ENCODE results near the gene USP16.
"Not testable (repeated sequence)": the region's sequence is repeated elsewhere in the genome, so short reads cannot be mapped to it uniquely, and the experiment has no call there.

USP16 gene

DNA sequence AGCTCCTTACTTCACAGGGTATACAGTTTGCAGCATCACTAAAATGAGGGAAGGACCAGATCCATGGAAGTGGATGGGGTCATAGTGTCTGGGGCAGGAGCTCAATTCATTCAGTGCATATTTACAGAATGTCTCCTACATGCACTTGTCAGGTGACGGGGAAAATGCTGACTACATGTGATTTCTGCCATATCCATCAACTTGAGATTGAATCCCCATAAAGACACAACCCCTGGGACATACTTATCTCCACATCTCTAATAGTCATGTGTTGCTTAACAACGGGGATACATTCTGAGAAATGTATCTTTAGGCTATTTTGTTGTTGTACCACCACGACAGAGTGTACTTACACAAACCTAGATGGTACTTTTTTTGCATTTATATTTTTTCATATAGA, 17.3 kb upstream of the USP16 start:
- ATAC-seq: no peak
- TF ChIP-seq OSR1 (CRISPR knock-in tag; IDR thresholded peaks at IDR 0.05): no peak
- TF ChIP-seq, protein P1, sequence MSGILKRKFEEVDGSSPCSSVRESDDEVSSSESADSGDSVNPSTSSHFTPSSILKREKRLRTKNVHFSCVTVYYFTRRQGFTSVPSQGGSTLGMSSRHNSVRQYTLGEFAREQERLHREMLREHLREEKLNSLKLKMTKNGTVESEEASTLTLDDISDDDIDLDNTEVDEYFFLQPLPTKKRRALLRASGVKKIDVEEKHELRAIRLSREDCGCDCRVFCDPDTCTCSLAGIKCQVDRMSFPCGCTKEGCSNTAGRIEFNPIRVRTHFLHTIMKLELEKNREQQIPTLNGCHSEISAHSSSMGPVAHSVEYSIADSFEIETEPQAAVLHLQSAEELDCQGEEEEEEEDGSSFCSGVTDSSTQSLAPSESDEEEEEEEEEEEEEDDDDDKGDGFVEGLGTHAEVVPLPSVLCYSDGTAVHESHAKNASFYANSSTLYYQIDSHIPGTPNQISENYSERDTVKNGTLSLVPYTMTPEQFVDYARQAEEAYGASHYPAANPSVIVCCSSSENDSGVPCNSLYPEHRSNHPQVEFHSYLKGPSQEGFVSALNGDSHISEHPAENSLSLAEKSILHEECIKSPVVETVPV (CRISPR knock-in tag; IDR thresholded peaks at IDR 0.05): no peak
- TF ChIP-seq ZC3H10 (CRISPR knock-in tag; IDR thresholded peaks at IDR 0.05): no peak
- TF ChIP-seq CSDC2 (CRISPR knock-in tag; IDR thresholded peaks at IDR 0.05): no peak
- no peak for TF ChIP-seq ARNTL (CRISPR knock-in tag; IDR thresholded peaks at IDR 0.05; ENCODE audit: borderline replicate concordance, low read depth)

DNA sequence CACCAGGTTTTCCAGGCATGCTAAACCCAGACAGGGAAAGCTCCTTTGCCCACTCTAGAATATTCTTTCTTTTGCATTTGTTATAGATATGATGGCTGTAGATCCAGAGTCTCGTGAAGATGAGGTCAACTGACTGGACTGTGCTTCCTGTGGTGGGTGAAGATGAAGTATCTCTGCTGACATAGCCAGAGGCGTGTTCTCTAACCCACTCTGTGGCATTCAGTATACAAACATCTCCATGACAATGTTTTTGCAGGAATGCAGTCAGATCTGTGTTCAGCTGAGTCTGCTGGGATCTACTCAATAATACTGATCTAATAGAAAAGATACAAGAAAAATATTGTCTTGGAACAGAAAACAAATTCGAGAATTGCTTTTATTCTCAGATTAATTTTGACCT, 16.7 kb upstream of the USP16 start:
- no peak for ATAC-seq
- TF ChIP-seq ZC3H10 (CRISPR knock-in tag; IDR thresholded peaks at IDR 0.05) (no peak), ZNF565 (CRISPR knock-in tag; conservative IDR thresholded peaks at IDR 0.05; ENCODE audit: low read depth) (no peak), RARB (CRISPR knock-in tag; IDR thresholded peaks at IDR 0.05) (no peak), BACH2 (CRISPR knock-in tag; IDR thresholded peaks at IDR 0.05; ENCODE audit: borderline replicate concordance) (no peak), ESRRG (CRISPR knock-in tag; IDR thresholded peaks at IDR 0.05) (no peak), ZFP3 (CRISPR knock-in tag; IDR thresholded peaks at IDR 0.05) (no peak)
- TF ChIP-seq, protein P1 (CRISPR knock-in tag; IDR thresholded peaks at IDR 0.05): no peak

DNA sequence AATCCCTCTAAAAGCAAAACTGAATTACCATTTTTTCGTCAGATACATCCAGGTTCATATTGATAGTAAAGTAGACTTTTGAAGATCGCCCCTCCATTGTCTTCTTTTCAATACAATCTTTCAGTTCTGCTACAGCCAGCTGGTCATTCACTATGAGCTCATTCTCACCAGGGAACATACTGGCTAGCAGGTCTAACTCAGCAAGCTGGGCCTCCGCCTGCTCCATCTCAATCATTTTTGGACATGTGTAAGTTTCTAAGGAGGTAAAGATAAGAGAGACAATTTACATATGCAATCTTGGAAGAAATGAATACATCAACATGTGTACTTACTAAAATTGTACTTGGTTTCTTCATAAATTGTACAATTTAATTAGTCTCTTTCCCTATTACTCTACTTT, 16.1 kb upstream of the USP16 start:
- TF ChIP-seq ZNF70 (CRISPR knock-in tag; IDR thresholded peaks at IDR 0.05): no peak
- TF ChIP-seq, protein P2, sequence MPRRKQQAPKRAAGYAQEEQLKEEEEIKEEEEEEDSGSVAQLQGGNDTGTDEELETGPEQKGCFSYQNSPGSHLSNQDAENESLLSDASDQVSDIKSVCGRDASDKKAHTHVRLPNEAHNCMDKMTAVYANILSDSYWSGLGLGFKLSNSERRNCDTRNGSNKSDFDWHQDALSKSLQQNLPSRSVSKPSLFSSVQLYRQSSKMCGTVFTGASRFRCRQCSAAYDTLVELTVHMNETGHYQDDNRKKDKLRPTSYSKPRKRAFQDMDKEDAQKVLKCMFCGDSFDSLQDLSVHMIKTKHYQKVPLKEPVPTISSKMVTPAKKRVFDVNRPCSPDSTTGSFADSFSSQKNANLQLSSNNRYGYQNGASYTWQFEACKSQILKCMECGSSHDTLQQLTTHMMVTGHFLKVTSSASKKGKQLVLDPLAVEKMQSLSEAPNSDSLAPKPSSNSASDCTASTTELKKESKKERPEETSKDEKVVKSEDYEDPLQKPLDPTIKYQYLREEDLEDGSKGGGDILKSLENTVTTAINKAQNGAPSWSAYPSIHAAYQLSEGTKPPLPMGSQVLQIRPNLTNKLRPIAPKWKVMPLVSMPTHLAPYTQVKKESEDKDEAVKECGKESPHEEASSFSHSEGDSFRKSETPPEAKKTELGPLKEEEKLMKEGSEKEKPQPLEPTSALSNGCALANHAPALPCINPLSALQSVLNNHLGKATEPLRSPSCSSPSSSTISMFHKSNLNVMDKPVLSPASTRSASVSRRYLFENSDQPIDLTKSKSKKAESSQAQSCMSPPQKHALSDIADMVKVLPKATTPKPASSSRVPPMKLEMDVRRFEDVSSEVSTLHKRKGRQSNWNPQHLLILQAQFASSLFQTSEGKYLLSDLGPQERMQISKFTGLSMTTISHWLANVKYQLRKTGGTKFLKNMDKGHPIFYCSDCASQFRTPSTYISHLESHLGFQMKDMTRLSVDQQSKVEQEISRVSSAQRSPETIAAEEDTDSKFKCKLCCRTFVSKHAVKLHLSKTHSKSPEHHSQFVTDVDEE (CRISPR knock-in tag; IDR thresholded peaks at IDR 0.05): no peak
- TF ChIP-seq, protein P3, sequence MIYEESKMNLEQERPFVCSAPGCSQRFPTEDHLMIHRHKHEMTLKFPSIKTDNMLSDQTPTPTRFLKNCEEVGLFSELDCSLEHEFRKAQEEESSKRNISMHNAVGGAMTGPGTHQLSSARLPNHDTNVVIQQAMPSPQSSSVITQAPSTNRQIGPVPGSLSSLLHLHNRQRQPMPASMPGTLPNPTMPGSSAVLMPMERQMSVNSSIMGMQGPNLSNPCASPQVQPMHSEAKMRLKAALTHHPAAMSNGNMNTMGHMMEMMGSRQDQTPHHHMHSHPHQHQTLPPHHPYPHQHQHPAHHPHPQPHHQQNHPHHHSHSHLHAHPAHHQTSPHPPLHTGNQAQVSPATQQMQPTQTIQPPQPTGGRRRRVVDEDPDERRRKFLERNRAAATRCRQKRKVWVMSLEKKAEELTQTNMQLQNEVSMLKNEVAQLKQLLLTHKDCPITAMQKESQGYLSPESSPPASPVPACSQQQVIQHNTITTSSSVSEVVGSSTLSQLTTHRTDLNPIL (CRISPR knock-in tag; IDR thresholded peaks at IDR 0.05; ENCODE audit: low read depth): no peak
- no peak for ATAC-seq

DNA sequence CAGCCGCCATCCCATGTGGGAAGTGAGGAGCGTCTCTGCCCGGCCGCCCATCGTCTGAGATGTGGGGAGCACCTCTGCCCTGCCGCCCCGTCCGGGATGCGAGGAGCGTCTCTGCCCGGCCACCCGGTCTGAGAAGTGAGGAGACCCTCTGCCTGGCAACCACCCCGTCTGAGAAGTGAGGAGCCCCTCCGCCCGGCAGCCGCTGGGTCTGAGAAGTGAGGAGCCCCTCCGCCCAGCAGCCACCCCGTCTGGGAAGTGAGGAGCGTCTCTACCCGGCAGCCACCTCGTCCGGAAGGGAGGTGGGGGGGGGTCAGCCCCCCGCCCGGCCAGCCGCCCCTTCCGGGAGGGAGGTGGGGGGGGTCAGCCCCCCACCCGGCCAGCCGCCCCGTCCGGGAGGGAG, 13.2 kb upstream of the USP16 start:
- not testable (repeated sequence) for ATAC-seq

DNA sequence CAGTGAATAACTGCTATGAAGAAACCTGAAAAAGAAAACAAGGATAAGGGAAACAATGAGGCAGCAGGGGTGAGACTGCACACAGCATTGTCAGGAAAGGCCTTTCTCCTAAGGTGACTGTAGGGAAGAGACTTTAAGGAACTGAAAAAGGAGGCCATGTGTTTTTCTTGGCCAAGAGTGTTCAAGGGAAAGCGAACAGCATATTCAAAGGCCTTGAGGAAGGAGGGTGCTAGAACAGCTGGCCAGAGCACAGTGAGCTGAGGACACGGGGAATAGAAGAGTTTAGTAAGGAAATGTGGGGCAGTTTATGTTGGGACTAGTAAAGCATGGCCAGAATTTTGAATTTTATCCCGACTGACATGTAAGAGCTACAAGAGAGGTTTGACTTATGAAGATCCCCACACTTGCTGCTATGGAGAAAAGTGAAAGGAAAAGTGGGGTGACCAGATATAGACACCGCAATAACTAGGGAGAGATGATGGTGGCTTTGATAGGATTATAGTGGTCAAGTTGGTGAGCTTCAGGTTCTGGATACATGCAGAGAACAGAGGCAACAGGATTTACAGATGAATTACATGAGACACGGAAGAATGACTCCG, 6.7 kb upstream of the USP16 start:
- no peak for ATAC-seq
- TF ChIP-seq TCF4 (CRISPR knock-in tag; IDR thresholded peaks at IDR 0.05; ENCODE audit: borderline replicate concordance): no peak
- no peak for TF ChIP-seq ESRRG (CRISPR knock-in tag; IDR thresholded peaks at IDR 0.05)
- no peak for TF ChIP-seq ARNTL (CRISPR knock-in tag; IDR thresholded peaks at IDR 0.05; ENCODE audit: borderline replicate concordance, low read depth)
- TF ChIP-seq ZNF8 (CRISPR knock-in tag; IDR thresholded peaks at IDR 0.05): no peak
- TF ChIP-seq ZNF70 (CRISPR knock-in tag; IDR thresholded peaks at IDR 0.05): no peak
- TF ChIP-seq, protein P2 (CRISPR knock-in tag; IDR thresholded peaks at IDR 0.05): no peak
- TF ChIP-seq RARB (CRISPR knock-in tag; IDR thresholded peaks at IDR 0.05): no peak
- TF ChIP-seq ISL1 (CRISPR knock-in tag; IDR thresholded peaks at IDR 0.05): no peak
